ENCODE data around the gene DRD3.

GRCh38 chr3:114127517-114127916 is 51.3 kb downstream of the DRD3 start:
- TF ChIP-seq, protein P1, sequence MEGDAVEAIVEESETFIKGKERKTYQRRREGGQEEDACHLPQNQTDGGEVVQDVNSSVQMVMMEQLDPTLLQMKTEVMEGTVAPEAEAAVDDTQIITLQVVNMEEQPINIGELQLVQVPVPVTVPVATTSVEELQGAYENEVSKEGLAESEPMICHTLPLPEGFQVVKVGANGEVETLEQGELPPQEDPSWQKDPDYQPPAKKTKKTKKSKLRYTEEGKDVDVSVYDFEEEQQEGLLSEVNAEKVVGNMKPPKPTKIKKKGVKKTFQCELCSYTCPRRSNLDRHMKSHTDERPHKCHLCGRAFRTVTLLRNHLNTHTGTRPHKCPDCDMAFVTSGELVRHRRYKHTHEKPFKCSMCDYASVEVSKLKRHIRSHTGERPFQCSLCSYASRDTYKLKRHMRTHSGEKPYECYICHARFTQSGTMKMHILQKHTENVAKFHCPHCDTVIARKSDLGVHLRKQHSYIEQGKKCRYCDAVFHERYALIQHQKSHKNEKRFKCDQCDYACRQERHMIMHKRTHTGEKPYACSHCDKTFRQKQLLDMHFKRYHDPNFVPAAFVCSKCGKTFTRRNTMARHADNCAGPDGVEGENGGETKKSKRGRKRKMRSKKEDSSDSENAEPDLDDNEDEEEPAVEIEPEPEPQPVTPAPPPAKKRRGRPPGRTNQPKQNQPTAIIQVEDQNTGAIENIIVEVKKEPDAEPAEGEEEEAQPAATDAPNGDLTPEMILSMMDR (IDR thresholded peaks at IDR 0.05): no peak
- TF ChIP-seq POLR2A (IDR thresholded peaks at IDR 0.05): no peak

Data from adrenal gland (tissue), 5 donors.